K562 (cell line): ENCODE data around the gene PFKP. TPM values are rescaled to one million over a fixed set of nuclear protein-coding genes. Genes with fewer than 3 reads are reported as not detected.
A peak's percentile ranks its signal among the peaks of the same experiment; 100 is the strongest.

Experiments
- CHD1 ChIP-seq: fragments of 200-600 bp; sonication (generic); IDR thresholded peaks from one replicate; pipeline ENCODE4 v1.6.1; 2012; ENCODE audit warnings: mild to moderate bottlenecking, moderate library complexity, low read length, inconsistent platforms
- ERF ChIP-seq: fragments of 450-650 bp; formaldehyde crosslinking; IDR thresholded peaks from 2 replicates; pipeline ENCODE4 v1.4.0; 2020; ENCODE audit warnings: mild to moderate bottlenecking, mixed read lengths
- ETV5 ChIP-seq: sonication (generic); formaldehyde crosslinking; IDR thresholded peaks from 2 replicates; pipeline ENCODE4 v1.4.0; 2020; ENCODE audit warnings: low read depth, mild to moderate bottlenecking, missing genetic modification reagents
- GTF2A2 ChIP-seq: IDR thresholded peaks from 2 replicates; pipeline ENCODE4 v1.6.1; 2016; ENCODE audit warnings: mild to moderate bottlenecking, missing genetic modification characterization, missing compliant biosample characterization
- KDM5B ChIP-seq: fragments of 200-600 bp; sonication (generic); IDR thresholded peaks from 2 replicates; pipeline ENCODE4 v1.6.1; 2012; ENCODE audit warnings: low read depth, mild to moderate bottlenecking, moderate library complexity, low read length, control low read depth, inconsistent platforms; ENCODE audit not compliant: insufficient replicate concordance
- MAFF ChIP-seq: IDR thresholded peaks from 2 replicates; pipeline ENCODE4 v1.6.1; 2012; ENCODE audit warnings: low read length, improper control_type of control experiment
- MTF1 ChIP-seq: fragments of 250-450 bp; sonication (Bioruptor Pico); IDR thresholded peaks from 2 replicates; pipeline ENCODE4 v1.9.0; 2021; ENCODE audit warnings: moderate library complexity, mild to moderate bottlenecking, inconsistent platforms, borderline replicate concordance
- MYC ChIP-seq, 2 experiments: fragments of 250-450 bp in 1 of 2; sonication (Bioruptor Pico) in 1 of 2; IDR thresholded peaks; 2 replicates each; pipeline versions ENCODE4 v1.5.1 to v1.6.1; 2012 to 2021; ENCODE audit warnings: low read depth in 2 of 2, borderline replicate concordance in 1 of 2, improper control_type of control experiment in 1 of 2, low read length in 1 of 2, mild to moderate bottlenecking in 1 of 2, moderate library complexity in 1 of 2
- NCOA6 ChIP-seq: fragments of 450-650 bp; IDR thresholded peaks from 2 replicates; pipeline ENCODE4 v1.6.1; 2017; ENCODE audit warnings: mild to moderate bottlenecking
- NFYB ChIP-seq: IDR thresholded peaks from 2 replicates; pipeline ENCODE4 v1.6.1; 2011; ENCODE audit warnings: mild to moderate bottlenecking, moderate library complexity; ENCODE audit not compliant: insufficient read length; ENCODE audit errors: extremely low read depth
- NONO ChIP-seq, 2 experiments: fragments of 200-400 bp in 1 of 2; fragments of 450-650 bp in 1 of 2; formaldehyde crosslinking in 1 of 2; IDR thresholded peaks; 2 replicates each; pipeline ENCODE4 v1.6.1; 2017; ENCODE audit warnings: low read depth in 2 of 2, mild to moderate bottlenecking in 2 of 2, moderate library complexity in 2 of 2, low read length in 1 of 2
- PRMT5 ChIP-seq: sonication (generic); formaldehyde crosslinking; IDR thresholded peaks from 2 replicates; pipeline ENCODE4 v1.5.0; 2020; ENCODE audit warnings: missing genetic modification reagents
- SAFB ChIP-seq: fragments of 200-400 bp; formaldehyde crosslinking; IDR thresholded peaks from 2 replicates; pipeline ENCODE4 v1.6.1; 2017; ENCODE audit warnings: low read depth, low read length, borderline replicate concordance
- SIRT6 ChIP-seq: IDR thresholded peaks from one replicate; pipeline ENCODE4 v1.6.1; 2012; ENCODE audit warnings: low read depth, mild to moderate bottlenecking, control low read depth, inconsistent platforms, low read length, moderate library complexity
- SP1 ChIP-seq: sonication (generic); formaldehyde crosslinking; IDR thresholded peaks from 2 replicates; pipeline ENCODE4 v1.8.1; 2022; ENCODE audit warnings: mild to moderate bottlenecking, missing genetic modification reagents
- ZFP1 ChIP-seq: fragments of 450-650 bp; formaldehyde crosslinking; IDR thresholded peaks from 2 replicates; pipeline ENCODE4 v1.4.0; 2020; ENCODE audit warnings: mild to moderate bottlenecking, mixed read lengths
- ZNF12 ChIP-seq: sonication (generic); formaldehyde crosslinking; IDR thresholded peaks from 2 replicates; pipeline ENCODE4 v1.4.0; 2020; ENCODE audit warnings: mild to moderate bottlenecking, missing genetic modification reagents
- polyA plus RNA-seq, 8 experiments: library from polyadenylated mRNA; depleted of rRNA in 4 of 8; stranded (reverse) in 5 of 8; unstranded in 3 of 8; fragments of >200 nt; fragmentation: Nextera tagmentation in 2 of 8; fragmentation: Illumina TruSeq in 1 of 8; extraction: Ambion mirVana in 2 of 8; extraction: Trizol in 1 of 8; gene quantifications; 2 replicates each; pipeline versions ENCODE4 v1.2.1 to v1.2.3, GENCODE V29; 2011 to 2014; ENCODE audit warnings: inconsistent platforms in 1 of 8, missing spikeins in 1 of 8
- total RNA-seq, 7 experiments: library from RNA; depleted of rRNA in 6 of 7; stranded (reverse); fragments of >200 nt in 6 of 7; fragmentation: Illumina TruSeq in 2 of 7; extraction: Trizol in 2 of 7; gene quantifications; 2 replicates each; pipeline versions ENCODE4 v1.2.1 to v1.2.3, GENCODE V29; 2011 to 2021; ENCODE audit warnings: low replicate concordance in 1 of 7
- TF ChIP-seq, protein P1 (sequence below): sonication (generic); formaldehyde crosslinking; IDR thresholded peaks from 2 replicates; pipeline ENCODE4 v1.8.1; 2023; ENCODE audit warnings: mild to moderate bottlenecking, missing genetic modification reagents
- TF ChIP-seq, protein P2 (sequence below): sonication (generic); formaldehyde crosslinking; IDR thresholded peaks from 2 replicates; pipeline ENCODE4 v1.8.1; 2022; ENCODE audit warnings: missing genetic modification reagents
- TF ChIP-seq, protein P3 (sequence below): sonication (generic); formaldehyde crosslinking; IDR thresholded peaks from 2 replicates; pipeline ENCODE4 v1.8.0; 2022; ENCODE audit warnings: mild to moderate bottlenecking, missing genetic modification reagents
- TF ChIP-seq, protein P4 (sequence below): sonication (generic); formaldehyde crosslinking; IDR thresholded peaks from 2 replicates; pipeline ENCODE4 v1.9.0; 2022; ENCODE audit warnings: mild to moderate bottlenecking, missing genetic modification reagents

Gene PFKP
- total and polyA plus RNA-seq, 9 of the 15 experiments (the other 6 are each of a cell fraction or from before 2014, with no cell fraction given), result 23.5 to 116 (median 62.1) TPM

DNA sequence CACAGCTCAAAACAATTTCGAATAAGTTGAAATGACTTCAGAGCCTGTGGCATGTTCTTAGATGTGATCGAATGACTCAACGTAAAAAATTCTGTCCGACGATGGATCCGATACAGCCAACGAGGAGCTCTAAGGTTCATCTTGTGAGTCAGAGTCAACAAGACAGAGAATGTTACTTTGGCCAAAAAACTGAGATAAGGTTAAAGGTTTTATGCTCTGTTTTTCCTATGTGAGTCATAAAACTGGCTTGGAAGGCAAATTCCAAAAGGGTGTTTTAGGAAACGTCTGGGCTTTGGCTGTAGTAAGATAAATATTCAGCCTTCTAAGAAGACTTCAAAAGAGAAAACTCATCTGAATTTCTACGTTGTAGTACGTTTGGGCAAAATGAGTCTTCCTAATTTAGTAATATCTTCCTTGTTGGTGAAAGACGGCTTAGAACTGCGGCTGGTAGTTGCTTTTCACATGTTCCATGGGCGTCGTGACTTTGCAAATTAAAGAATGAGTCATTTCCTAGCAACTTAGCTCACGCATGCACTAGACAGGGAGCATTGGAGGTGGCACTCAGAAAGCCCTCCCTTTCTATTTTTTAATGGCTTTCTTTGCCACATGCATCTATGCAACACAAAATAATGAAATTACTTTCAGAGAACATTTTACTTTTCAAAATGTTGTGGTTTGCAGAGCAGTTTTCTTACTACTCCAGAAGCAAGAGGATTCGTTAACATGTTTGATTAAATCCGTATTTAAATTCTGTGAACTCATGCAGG lies 28.2 kb downstream of the PFKP start (continued):
- TF ChIP-seq, protein P1, sequence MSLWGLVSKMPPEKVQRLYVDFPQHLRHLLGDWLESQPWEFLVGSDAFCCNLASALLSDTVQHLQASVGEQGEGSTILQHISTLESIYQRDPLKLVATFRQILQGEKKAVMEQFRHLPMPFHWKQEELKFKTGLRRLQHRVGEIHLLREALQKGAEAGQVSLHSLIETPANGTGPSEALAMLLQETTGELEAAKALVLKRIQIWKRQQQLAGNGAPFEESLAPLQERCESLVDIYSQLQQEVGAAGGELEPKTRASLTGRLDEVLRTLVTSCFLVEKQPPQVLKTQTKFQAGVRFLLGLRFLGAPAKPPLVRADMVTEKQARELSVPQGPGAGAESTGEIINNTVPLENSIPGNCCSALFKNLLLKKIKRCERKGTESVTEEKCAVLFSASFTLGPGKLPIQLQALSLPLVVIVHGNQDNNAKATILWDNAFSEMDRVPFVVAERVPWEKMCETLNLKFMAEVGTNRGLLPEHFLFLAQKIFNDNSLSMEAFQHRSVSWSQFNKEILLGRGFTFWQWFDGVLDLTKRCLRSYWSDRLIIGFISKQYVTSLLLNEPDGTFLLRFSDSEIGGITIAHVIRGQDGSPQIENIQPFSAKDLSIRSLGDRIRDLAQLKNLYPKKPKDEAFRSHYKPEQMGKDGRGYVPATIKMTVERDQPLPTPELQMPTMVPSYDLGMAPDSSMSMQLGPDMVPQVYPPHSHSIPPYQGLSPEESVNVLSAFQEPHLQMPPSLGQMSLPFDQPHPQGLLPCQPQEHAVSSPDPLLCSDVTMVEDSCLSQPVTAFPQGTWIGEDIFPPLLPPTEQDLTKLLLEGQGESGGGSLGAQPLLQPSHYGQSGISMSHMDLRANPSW (CRISPR knock-in tag), result no peak
- TF ChIP-seq MAFF (peak; percentile 94), MYC (IDR thresholded peaks at IDR 0.05; ENCODE audit: low read depth, low read length) (peak; percentile 89), MYC (CRISPR knock-in tag; IDR thresholded peaks at IDR 0.05; ENCODE audit: borderline replicate concordance, low read depth) (no peak), GTF2A2 (tag) (no peak), ZFP1 (CRISPR knock-in tag) (no peak), PRMT5 (CRISPR knock-in tag) (no peak), CHD1 (no peak), NONO (IDR thresholded peaks at IDR 0.05; ENCODE audit: low read depth in 2 of 2, low read length in 1 of 2) (no peak), ZNF12 (CRISPR knock-in tag) (no peak), ERF (CRISPR knock-in tag) (no peak), SAFB (no peak), SIRT6 (no peak), ETV5 (0 out of 2 replicates have a peak, but pooled peaks have one; percentile 45), MTF1 (CRISPR knock-in tag) (no peak), NCOA6 (peak; percentile 46; the same call in 1 of the 2 replicates), NFYB (no peak), SP1 (CRISPR knock-in tag) (no peak; the same call in 1 of the 2 replicates), KDM5B (peak; percentile 32)
- TF ChIP-seq, protein P2, sequence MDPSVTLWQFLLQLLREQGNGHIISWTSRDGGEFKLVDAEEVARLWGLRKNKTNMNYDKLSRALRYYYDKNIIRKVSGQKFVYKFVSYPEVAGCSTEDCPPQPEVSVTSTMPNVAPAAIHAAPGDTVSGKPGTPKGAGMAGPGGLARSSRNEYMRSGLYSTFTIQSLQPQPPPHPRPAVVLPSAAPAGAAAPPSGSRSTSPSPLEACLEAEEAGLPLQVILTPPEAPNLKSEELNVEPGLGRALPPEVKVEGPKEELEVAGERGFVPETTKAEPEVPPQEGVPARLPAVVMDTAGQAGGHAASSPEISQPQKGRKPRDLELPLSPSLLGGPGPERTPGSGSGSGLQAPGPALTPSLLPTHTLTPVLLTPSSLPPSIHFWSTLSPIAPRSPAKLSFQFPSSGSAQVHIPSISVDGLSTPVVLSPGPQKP (CRISPR knock-in tag), result no peak
- TF ChIP-seq, protein P3, sequence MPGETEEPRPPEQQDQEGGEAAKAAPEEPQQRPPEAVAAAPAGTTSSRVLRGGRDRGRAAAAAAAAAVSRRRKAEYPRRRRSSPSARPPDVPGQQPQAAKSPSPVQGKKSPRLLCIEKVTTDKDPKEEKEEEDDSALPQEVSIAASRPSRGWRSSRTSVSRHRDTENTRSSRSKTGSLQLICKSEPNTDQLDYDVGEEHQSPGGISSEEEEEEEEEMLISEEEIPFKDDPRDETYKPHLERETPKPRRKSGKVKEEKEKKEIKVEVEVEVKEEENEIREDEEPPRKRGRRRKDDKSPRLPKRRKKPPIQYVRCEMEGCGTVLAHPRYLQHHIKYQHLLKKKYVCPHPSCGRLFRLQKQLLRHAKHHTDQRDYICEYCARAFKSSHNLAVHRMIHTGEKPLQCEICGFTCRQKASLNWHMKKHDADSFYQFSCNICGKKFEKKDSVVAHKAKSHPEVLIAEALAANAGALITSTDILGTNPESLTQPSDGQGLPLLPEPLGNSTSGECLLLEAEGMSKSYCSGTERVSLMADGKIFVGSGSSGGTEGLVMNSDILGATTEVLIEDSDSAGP (CRISPR knock-in tag), result no peak
- TF ChIP-seq, protein P4, sequence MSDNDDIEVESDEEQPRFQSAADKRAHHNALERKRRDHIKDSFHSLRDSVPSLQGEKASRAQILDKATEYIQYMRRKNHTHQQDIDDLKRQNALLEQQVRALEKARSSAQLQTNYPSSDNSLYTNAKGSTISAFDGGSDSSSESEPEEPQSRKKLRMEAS, result peak; percentile 7; the same call in 1 of the 2 replicates
